Activated naive CD4-positive, alpha-beta T cell treated with anti-CD3 and anti-CD28 coated beads, Interleukin-2, amount 10 ng/mL, durations not matched to agents 7 days and 5 days (primary cell): ENCODE data around the gene OR2V1.
"Not testable (repeated sequence)": the region's sequence is repeated elsewhere in the genome, so short reads cannot be mapped to it uniquely, and the experiment has no call there.

ENCODE experiments used
- CTCF ChIA-PET: fragments of 350-600 bp; sonication (Branson Sonifier 250); formaldehyde crosslinking; loops from one replicate; lab custom pipeline; 2021; ENCODE audit warnings: antibody characterized with exemption; lab: Charles Lee
- DNase-seq: peaks from one replicate; pipeline ENCODE4 v3.0.0-alpha.2; 2020
- H3K27ac Mint-ChIP-seq: one replicate; pipeline ENCODE4 v1.8.0; 2021; ENCODE audit warnings: mild to moderate bottlenecking, moderate library complexity, mixed read lengths
- H3K27me3 Mint-ChIP-seq: one replicate; pipeline ENCODE4 v1.8.0; 2021; ENCODE audit warnings: mild to moderate bottlenecking, mixed read lengths
- H3K36me3 Mint-ChIP-seq: one replicate; pipeline ENCODE4 v1.8.0; 2021; ENCODE audit warnings: mixed read lengths
- H3K4me1 Mint-ChIP-seq: one replicate; pipeline ENCODE4 v1.8.0; 2021; ENCODE audit warnings: mixed read lengths
- H3K4me3 Mint-ChIP-seq: one replicate; pipeline ENCODE4 v1.8.0; 2021; ENCODE audit warnings: mild to moderate bottlenecking, moderate library complexity, mixed read lengths
- H3K9me3 Mint-ChIP-seq: one replicate; pipeline ENCODE4 v1.8.0; 2021; ENCODE audit warnings: mixed read lengths

OR2V1 gene

GRCh38 chr5:181130832-181131496 is at the start of gene OR2V1:
OR2V1 (minus strand) TSS chr5:181131169; CDS start chr5:181125304, 5,865 bp downstream.
- DNase-seq: no peak
- H3K4me1 Mint-ChIP-seq: no peaks in the 10 kb centered on the region
- no peak within 1 kb of the TSS for H3K4me3 Mint-ChIP-seq
- no peaks in the 10 kb centered on the region for H3K36me3 Mint-ChIP-seq
- no peaks in the 10 kb centered on the region for H3K9me3 Mint-ChIP-seq
- CTCF ChIA-PET: no interaction called here
- peaks cover 50% of the 10 kb centered on the region for H3K27me3 Mint-ChIP-seq
- no peak within 1 kb of the TSS for H3K27ac Mint-ChIP-seq

- peaks cover 23% of the 10 kb centered on the region for H3K4me1 Mint-ChIP-seq
- DNase-seq, H3K9me3 Mint-ChIP-seq, H3K27ac Mint-ChIP-seq, H3K4me3 Mint-ChIP-seq, H3K36me3 Mint-ChIP-seq: not testable (repeated sequence)
- peaks cover 62% of the 10 kb centered on the region for H3K27me3 Mint-ChIP-seq
- CTCF ChIA-PET: interaction anchor here (1.1 kb wide), 1 partner anchor 9 kb away, joined by 4 read pairs; no protein-coding TSS in a partner anchor
These were observed 46.6 kb upstream of the OR2V1 start for GRCh38 chr5:181177559-181177958.

GRCh38 chr5:181176254-181176952 is 45.4 kb upstream of the OR2V1 start:
- CTCF ChIA-PET: no interaction called here
- DNase-seq: no peak
- Mint-ChIP-seq H3K9me3 (no peaks in the 10 kb centered on the region), H3K27ac (no peak overlapping the region), H3K4me3 (no peak overlapping the region), H3K36me3 (no peaks in the 10 kb centered on the region), H3K27me3 (peaks cover 63% of the 10 kb centered on the region), H3K4me1 (peaks cover 20% of the 10 kb centered on the region)

GRCh38 chr5:181173420-181174342 is 42.7 kb upstream of the OR2V1 start:
- H3K4me3 Mint-ChIP-seq: peak overlapping the region; percentile 77
- CTCF ChIA-PET: interaction anchor here (0.9 to 2.8 kb wide), 6 partner anchors 10 to 92 kb away, joined by 3 to 10 read pairs (median 4); no protein-coding TSS in a partner anchor
- H3K36me3 Mint-ChIP-seq: peaks cover 4% of the 10 kb centered on the region

GRCh38 chr5:181173027-181173419 is 42.1 kb upstream of the OR2V1 start:
- no peaks in the 10 kb centered on the region for H3K9me3 Mint-ChIP-seq
- no peak for DNase-seq
- H3K4me1 Mint-ChIP-seq: peaks cover 52% of the 10 kb centered on the region
- H3K36me3 Mint-ChIP-seq: peaks cover 4% of the 10 kb centered on the region
- H3K27ac Mint-ChIP-seq: peak overlapping the region; percentile 91
- peaks cover 79% of the 10 kb centered on the region for H3K27me3 Mint-ChIP-seq
- peak overlapping the region; percentile 77 for H3K4me3 Mint-ChIP-seq
- CTCF ChIA-PET: interaction anchor here (0.7 to 2.8 kb wide), 7 partner anchors 9 to 93 kb away, joined by 3 to 10 read pairs (median 3); no protein-coding TSS in a partner anchor

More at GRCh38 chr5:181173420-181174342, 42.7 kb upstream of the OR2V1 start:
- peak overlapping the region; percentile 91 for H3K27ac Mint-ChIP-seq
- peaks cover 47% of the 10 kb centered on the region for H3K4me1 Mint-ChIP-seq
- H3K27me3 Mint-ChIP-seq: peaks cover 73% of the 10 kb centered on the region
- DNase-seq: peak; percentile 71
- no peaks in the 10 kb centered on the region for H3K9me3 Mint-ChIP-seq

- H3K36me3 Mint-ChIP-seq: peaks cover 4% of the 10 kb centered on the region
- DNase-seq: no peak
- CTCF ChIA-PET: interaction anchor here (2.8 kb wide), 1 partner anchor 13 kb away, joined by 10 read pairs; no protein-coding TSS in a partner anchor
- H3K4me1 Mint-ChIP-seq: peaks cover 64% of the 10 kb centered on the region
- no peak overlapping the region for H3K27ac Mint-ChIP-seq
- H3K27me3 Mint-ChIP-seq: peaks cover 85% of the 10 kb centered on the region
- no peaks in the 10 kb centered on the region for H3K9me3 Mint-ChIP-seq
- H3K4me3 Mint-ChIP-seq: peak overlapping the region; percentile 12
These were observed 40.8 kb upstream of the OR2V1 start for GRCh38 chr5:181171782-181172181.

- no peaks in the 10 kb centered on the region for H3K9me3 Mint-ChIP-seq
- DNase-seq: no peak
- H3K27ac Mint-ChIP-seq: peak overlapping the region; percentile 28
- H3K27me3 Mint-ChIP-seq: peaks cover 92% of the 10 kb centered on the region
- H3K4me3 Mint-ChIP-seq: peak overlapping the region; percentile 53
- peaks cover 4% of the 10 kb centered on the region for H3K36me3 Mint-ChIP-seq
- CTCF ChIA-PET: interaction anchor here (1.1 kb wide), 1 partner anchor 27 kb away, joined by 3 read pairs; no protein-coding TSS in a partner anchor
- H3K4me1 Mint-ChIP-seq: peaks cover 71% of the 10 kb centered on the region
These were observed 40.0 kb upstream of the OR2V1 start for GRCh38 chr5:181170996-181171395.

GRCh38 chr5:181170237-181170825 is 39.4 kb upstream of the OR2V1 start:
- CTCF ChIA-PET: interaction anchor here (1.1 to 2.7 kb wide), 2 partner anchors 14 to 27 kb away, joined by 3 to 10 read pairs; no protein-coding TSS in a partner anchor
- H3K27me3 Mint-ChIP-seq: peaks cover 92% of the 10 kb centered on the region
- no peak for DNase-seq
- no peaks in the 10 kb centered on the region for H3K9me3 Mint-ChIP-seq
- H3K36me3 Mint-ChIP-seq: peaks cover 4% of the 10 kb centered on the region
- peak overlapping the region; percentile 53 for H3K4me3 Mint-ChIP-seq
- H3K27ac Mint-ChIP-seq: peak overlapping the region; percentile 78
- peaks cover 75% of the 10 kb centered on the region for H3K4me1 Mint-ChIP-seq

- peaks cover 96% of the 10 kb centered on the region for H3K27me3 Mint-ChIP-seq
- CTCF ChIA-PET: interaction anchor here (0.5 to 2.7 kb wide), 2 partner anchors 15 to 19 kb away, joined by 5 to 10 read pairs; no protein-coding TSS in a partner anchor
- peak overlapping the region; percentile 53 for H3K4me3 Mint-ChIP-seq
These were observed 38.7 kb upstream of the OR2V1 start for GRCh38 chr5:181169459-181170236.

GRCh38 chr5:181168595-181169118 is 37.7 kb upstream of the OR2V1 start:
- H3K27me3 Mint-ChIP-seq: peaks cover 96% of the 10 kb centered on the region
- no peaks in the 10 kb centered on the region for H3K9me3 Mint-ChIP-seq
- DNase-seq: no peak
- H3K36me3 Mint-ChIP-seq: peaks cover 4% of the 10 kb centered on the region
- H3K4me1 Mint-ChIP-seq: peaks cover 81% of the 10 kb centered on the region
- H3K27ac Mint-ChIP-seq: no peak overlapping the region
- CTCF ChIA-PET: interaction anchor here (0.5 to 2.7 kb wide), 4 partner anchors 9 to 20 kb away, joined by 4 to 10 read pairs (median 4); no protein-coding TSS in a partner anchor
- no peak overlapping the region for H3K4me3 Mint-ChIP-seq

More at GRCh38 chr5:181169459-181170236, 38.7 kb upstream of the OR2V1 start:
- H3K4me1 Mint-ChIP-seq: peaks cover 78% of the 10 kb centered on the region
- H3K9me3 Mint-ChIP-seq, H3K36me3 Mint-ChIP-seq: not testable (repeated sequence)
- H3K27ac Mint-ChIP-seq: peak overlapping the region; percentile 78
- peak; percentile 69 for DNase-seq

GRCh38 chr5:181167814-181168488 is 37.0 kb upstream of the OR2V1 start:
- DNase-seq: peak; percentile 45
- Mint-ChIP-seq H3K9me3 (no peaks in the 10 kb centered on the region), H3K27ac (no peak overlapping the region), H3K27me3 (peaks cover 94% of the 10 kb centered on the region), H3K4me3 (no peak overlapping the region), H3K36me3 (peaks cover 4% of the 10 kb centered on the region), H3K4me1 (peaks cover 81% of the 10 kb centered on the region)
- CTCF ChIA-PET: interaction anchor here (0.7 to 2.7 kb wide), 5 partner anchors 9 to 299 kb away, joined by 3 to 10 read pairs (median 4); no protein-coding TSS in a partner anchor
